Kidney epithelial cell (primary cell): ENCODE measurements around the gene FTMT. TPM values are rescaled to one million over a fixed set of nuclear protein-coding genes. Genes with fewer than 3 reads are reported as not detected.

Source experiments
- DNase-seq: peaks from one replicate; pipeline ENCODE4 v3.0.0-alpha.2; 2010; ENCODE audit warnings: low read depth
- H3K27me3 ChIP-seq: 2 replicates; pipeline ENCODE4 v1.6.0; 2011; ENCODE audit warnings: low read length; ENCODE audit not compliant: control insufficient read depth, insufficient read depth
- H3K36me3 ChIP-seq: 2 replicates; pipeline ENCODE4 v1.5.1; 2011; ENCODE audit warnings: low read length; ENCODE audit not compliant: control insufficient read depth, insufficient read depth
- H3K4me3 ChIP-seq: 2 replicates; pipeline ENCODE4 v1.5.1; 2011; ENCODE audit warnings: low read depth, mild to moderate bottlenecking, control low read depth, low read length
- CTCF ChIP-seq: IDR thresholded peaks from 2 replicates; pipeline ENCODE4 v1.5.1; 2011; ENCODE audit warnings: mild to moderate bottlenecking, moderate library complexity, low read length, control low read depth, inconsistent platforms; ENCODE audit not compliant: insufficient read depth, poor library complexity, severe bottlenecking
- total RNA-seq: library from RNA; depleted of rRNA; stranded (reverse); fragments of >200 nt; gene quantifications from 2 replicates; pipeline ENCODE4 v1.2.3, GENCODE V29; 2015

FTMT gene
- total RNA-seq, 1 donor from 2014 or later, result not detected

GRCh38 chr5:121890297-121890858, 38.7 kb downstream of the FTMT start:
- Histone ChIP-seq H3K27me3 (no peaks in the 10 kb centered on the region), H3K36me3 (no peaks in the 10 kb centered on the region), H3K4me3 (no peak overlapping the region)
- DNase-seq, result no peak
- no peak for TF ChIP-seq CTCF

GRCh38 chr5:121897341-121897740, 45.7 kb downstream of the FTMT start:
- Histone ChIP-seq H3K36me3 (no peaks in the 10 kb centered on the region), H3K27me3 (no peaks in the 10 kb centered on the region), H3K4me3 (no peak overlapping the region)
- DNase-seq, result no peak
- TF ChIP-seq CTCF, result no peak

- TF ChIP-seq CTCF, result no peak
- no peak for DNase-seq
- Histone ChIP-seq H3K27me3 (no peaks in the 10 kb centered on the region), H3K36me3 (no peaks in the 10 kb centered on the region), H3K4me3 (no peak overlapping the region)
Observed at GRCh38 chr5:121899346-121899745, 47.7 kb downstream of the FTMT start.

Other genes with a start within 250 kb of the FTMT start
- 19.8 and 22.3 TPM in 2 replicates for gene SRFBP1, start 110.1 kb downstream of the FTMT start, total RNA-seq
- 9.0 and 13.2 TPM in 2 replicates for gene LOX, start 226.4 kb downstream of the FTMT start, total RNA-seq